ENCODE results near the gene C21orf58.

C21orf58 gene

GRCh38 chr21:46264690-46265144, 59.0 kb downstream of the C21orf58 start:
- in situ Hi-C loops (cut with MboI; ENCODE audit: low sequenced_read_pairs) = no loop called here

- in situ Hi-C loops (cut with MboI; ENCODE audit: low sequenced_read_pairs) = no loop called here
Observed at GRCh38 chr21:46264046-46264689, 59.5 kb downstream of the C21orf58 start.

GRCh38 chr21:46256501-46256994, 67.1 kb downstream of the C21orf58 start:
- in situ Hi-C loops (cut with MboI; ENCODE audit: low sequenced_read_pairs) = no loop called here

GRCh38 chr21:46255758-46256337, 67.8 kb downstream of the C21orf58 start:
- in situ Hi-C loops (cut with MboI; ENCODE audit: low sequenced_read_pairs) = no loop called here

GRCh38 chr21:46255166-46255565, 68.5 kb downstream of the C21orf58 start:
- in situ Hi-C loops (cut with MboI; ENCODE audit: low sequenced_read_pairs) = no loop called here

GRCh38 chr21:46254208-46254975, 69.3 kb downstream of the C21orf58 start:
- in situ Hi-C loops (cut with MboI; ENCODE audit: low sequenced_read_pairs) = no loop called here

GRCh38 chr21:46253610-46254124, 70.0 kb downstream of the C21orf58 start:
- in situ Hi-C loops (cut with MboI; ENCODE audit: low sequenced_read_pairs) = no loop called here

GRCh38 chr21:46252840-46253239, 70.8 kb downstream of the C21orf58 start:
- in situ Hi-C loops (cut with MboI; ENCODE audit: low sequenced_read_pairs) = no loop called here

Measured in hTERT RPE-1 (cell line).